ENCODE results near the gene CADPS2. TPM values are rescaled to one million over a fixed set of nuclear protein-coding genes. Genes with fewer than 3 reads are reported as not detected.

CADPS2 gene
- total RNA-seq, 1 experiment from 2014 or later = not detected

GRCh38 chr7:122301858-122302760 is 584.2 kb downstream of the CADPS2 start:
- no peaks in the 10 kb centered on the region for H3K36me3 ChIP-seq (ENCODE audit: insufficient read depth, low read length)
- H3K27me3 ChIP-seq (ENCODE audit: low read length) = no peaks in the 10 kb centered on the region
- no peak overlapping the region for H2AFZ ChIP-seq (ENCODE audit: low read length)
- no peaks in the 10 kb centered on the region for H3K9me2 ChIP-seq (replicated peaks; ENCODE audit: insufficient read depth, low read length)
- H3K9ac ChIP-seq (ENCODE audit: low read length) = no peak overlapping the region
- no peaks in the 10 kb centered on the region for H3K79me2 ChIP-seq (ENCODE audit: low read length)
- no peaks in the 10 kb centered on the region for H4K20me1 ChIP-seq (ENCODE audit: insufficient read depth, low read depth, low read length)
- no peak for DNase-seq
- H3K4me1 ChIP-seq (ENCODE audit: low read length) = no peaks in the 10 kb centered on the region
- no peak overlapping the region for H3K4me2 ChIP-seq (ENCODE audit: low read depth, low read length, poor library complexity, severe bottlenecking)
- no peak overlapping the region for H3K4me3 ChIP-seq (ENCODE audit: low read length)
- H3K27ac ChIP-seq (ENCODE audit: low read length) = no peak overlapping the region
- no peaks in the 10 kb centered on the region for H3K9me3 ChIP-seq (ENCODE audit: low read length)

DNA sequence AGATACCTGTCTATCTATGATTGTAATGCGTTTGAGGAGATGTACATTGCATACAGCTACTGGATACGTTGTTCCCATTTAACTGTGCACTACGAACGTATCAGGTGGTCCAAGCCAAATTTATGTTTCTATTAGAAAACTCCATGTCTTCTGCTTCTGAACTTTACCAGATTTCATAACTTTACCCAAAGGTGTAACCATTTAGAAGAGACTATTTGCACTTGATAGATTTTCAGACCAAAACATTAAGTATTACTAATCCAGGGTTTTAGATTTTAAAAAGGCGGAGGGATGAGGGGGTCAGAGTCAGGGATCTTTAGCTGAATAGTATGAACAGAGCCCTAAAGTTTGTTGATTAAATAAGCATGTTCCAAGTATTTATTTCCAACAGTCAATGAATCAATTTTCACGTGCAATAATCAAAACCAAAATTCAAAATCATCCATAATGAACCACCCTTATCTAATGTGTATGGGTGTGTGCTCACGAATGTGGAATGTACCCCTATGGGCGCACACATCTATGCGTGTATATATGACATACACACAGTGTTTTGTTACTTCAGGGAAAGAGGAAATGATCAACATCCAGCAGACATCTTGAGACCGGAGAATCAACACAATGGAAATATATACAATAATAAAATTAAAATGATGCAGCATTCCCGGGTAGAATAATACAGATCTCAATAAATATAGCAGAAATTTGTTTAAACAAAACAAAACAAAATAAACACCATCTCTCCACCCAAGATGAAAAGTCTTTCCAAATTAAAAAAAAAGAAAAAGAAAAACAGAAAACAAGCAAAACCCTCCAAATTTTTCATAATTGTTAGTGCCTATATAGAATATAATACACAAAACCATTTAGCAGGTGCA is 585.1 kb downstream of the CADPS2 start:
- Histone ChIP-seq H3K9ac (ENCODE audit: low read length) (no peak overlapping the region), H3K27ac (ENCODE audit: low read length) (no peak overlapping the region), H3K4me3 (ENCODE audit: low read length) (no peak overlapping the region), H3K36me3 (ENCODE audit: insufficient read depth, low read length) (no peaks in the 10 kb centered on the region), H3K27me3 (ENCODE audit: low read length) (no peaks in the 10 kb centered on the region), H4K20me1 (ENCODE audit: insufficient read depth, low read depth, low read length) (no peaks in the 10 kb centered on the region), H3K4me2 (ENCODE audit: low read depth, low read length, poor library complexity, severe bottlenecking) (no peak overlapping the region), H2AFZ (ENCODE audit: low read length) (no peak overlapping the region), H3K79me2 (ENCODE audit: low read length) (no peaks in the 10 kb centered on the region), H3K9me2 (replicated peaks; ENCODE audit: insufficient read depth, low read length) (no peaks in the 10 kb centered on the region), H3K9me3 (ENCODE audit: low read length) (no peaks in the 10 kb centered on the region), H3K4me1 (ENCODE audit: low read length) (no peaks in the 10 kb centered on the region)
- DNase-seq = no peak

DNA sequence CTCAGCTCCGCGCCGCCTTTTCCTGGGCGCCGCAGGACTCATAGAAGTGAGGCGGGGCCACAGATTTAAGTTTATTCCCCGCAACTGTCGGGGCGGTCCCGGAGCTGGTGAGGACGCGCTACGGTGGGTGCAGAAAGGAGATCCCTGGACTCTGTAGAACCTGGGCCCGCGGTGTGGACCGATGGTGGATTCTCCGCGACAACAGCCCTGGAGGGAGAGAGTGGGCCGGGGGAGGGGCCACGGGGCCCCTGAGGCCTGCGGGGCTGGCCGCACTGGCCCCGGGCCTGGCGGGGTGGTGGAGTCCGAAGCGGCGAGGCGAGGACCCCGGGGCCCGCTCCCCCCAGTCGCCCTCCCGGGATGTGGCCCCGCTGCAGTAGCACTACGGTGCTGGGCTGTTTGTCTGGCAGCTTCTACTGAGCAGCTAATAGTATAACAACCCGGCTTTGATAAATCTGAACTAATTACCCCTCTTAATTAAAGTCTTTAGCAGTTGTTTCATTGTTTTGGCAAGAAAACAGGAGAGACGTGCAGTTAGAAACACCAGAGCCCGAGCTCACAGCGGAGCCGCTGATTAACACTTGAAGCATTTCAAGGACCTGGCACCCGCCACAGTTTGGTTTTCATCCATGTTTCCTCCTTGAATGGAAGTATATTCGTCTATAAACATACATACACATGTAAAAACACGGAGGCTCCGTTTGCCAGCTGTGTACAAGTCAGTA is 585.9 kb downstream of the CADPS2 start:
- Histone ChIP-seq H3K9ac (ENCODE audit: low read length) (no peak overlapping the region), H4K20me1 (ENCODE audit: insufficient read depth, low read depth, low read length) (no peaks in the 10 kb centered on the region), H3K27ac (ENCODE audit: low read length) (no peak overlapping the region), H3K27me3 (ENCODE audit: low read length) (no peaks in the 10 kb centered on the region), H3K4me2 (ENCODE audit: low read depth, low read length, poor library complexity, severe bottlenecking) (no peak overlapping the region), H3K36me3 (ENCODE audit: insufficient read depth, low read length) (no peaks in the 10 kb centered on the region), H3K9me3 (ENCODE audit: low read length) (no peaks in the 10 kb centered on the region), H3K9me2 (replicated peaks; ENCODE audit: insufficient read depth, low read length) (no peaks in the 10 kb centered on the region), H3K4me3 (ENCODE audit: low read length) (no peak overlapping the region), H3K79me2 (ENCODE audit: low read length) (no peaks in the 10 kb centered on the region), H3K4me1 (ENCODE audit: low read length) (no peaks in the 10 kb centered on the region), H2AFZ (ENCODE audit: low read length) (no peak overlapping the region)
- no peak for DNase-seq

DNA sequence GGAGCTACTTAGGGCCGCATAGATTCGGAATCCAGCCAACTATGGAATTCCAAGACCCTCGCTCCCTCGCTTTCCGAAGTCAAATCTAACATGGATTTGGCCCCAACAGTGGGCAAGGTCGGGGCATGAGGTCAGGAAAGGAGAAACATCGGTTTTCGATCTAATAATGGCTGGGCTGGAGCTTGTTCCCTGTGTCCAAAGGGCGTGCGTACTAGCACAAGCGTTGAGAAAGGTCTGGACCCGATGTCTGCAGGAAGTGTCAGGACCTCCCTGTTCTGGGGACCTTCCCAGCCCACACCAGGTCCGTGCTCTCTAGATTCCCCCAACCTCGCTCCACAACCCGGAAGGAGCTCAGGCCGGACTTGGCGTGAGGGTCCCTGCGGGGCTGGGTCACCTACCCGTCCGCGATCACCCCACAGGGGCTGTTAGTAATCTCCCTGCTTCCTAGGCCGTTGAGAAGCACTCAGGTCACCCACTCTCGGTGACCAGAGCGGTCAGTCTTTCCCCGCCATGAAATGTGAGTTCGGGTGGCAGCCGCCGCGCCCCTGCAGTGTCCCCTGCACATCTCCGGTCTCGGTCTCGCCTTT is 586.5 kb downstream of the CADPS2 start:
- Histone ChIP-seq H3K9me3 (ENCODE audit: low read length) (no peaks in the 10 kb centered on the region), H4K20me1 (ENCODE audit: insufficient read depth, low read depth, low read length) (no peaks in the 10 kb centered on the region), H3K27me3 (ENCODE audit: low read length) (no peaks in the 10 kb centered on the region)

DNA sequence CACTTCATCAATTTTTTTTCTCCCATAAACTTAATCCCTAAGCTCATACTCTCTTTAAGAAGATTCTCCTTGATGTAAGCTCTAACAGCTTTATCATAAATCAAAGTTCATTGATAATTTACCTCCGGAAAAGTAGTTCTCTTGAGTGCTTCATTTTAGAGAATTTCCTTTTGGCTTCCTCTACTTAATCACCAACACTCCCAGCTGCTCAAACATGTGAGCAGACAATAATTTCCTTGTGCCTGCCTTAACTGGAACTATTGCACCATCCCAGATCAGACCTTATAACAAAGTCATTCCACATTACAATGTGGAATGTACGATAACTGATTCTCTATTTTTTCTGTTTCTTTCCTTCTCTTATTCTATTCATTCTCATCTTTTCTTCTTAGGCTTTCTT is 587.6 kb downstream of the CADPS2 start:
- no peaks in the 10 kb centered on the region for H4K20me1 ChIP-seq (ENCODE audit: insufficient read depth, low read depth, low read length)
- no peaks in the 10 kb centered on the region for H3K27me3 ChIP-seq (ENCODE audit: low read length)
- no peak for DNase-seq
- no peaks in the 10 kb centered on the region for H3K9me3 ChIP-seq (ENCODE audit: low read length)
- H3K9ac ChIP-seq (ENCODE audit: low read length) = no peak overlapping the region
- H2AFZ ChIP-seq (ENCODE audit: low read length) = no peak overlapping the region
- no peaks in the 10 kb centered on the region for H3K9me2 ChIP-seq (replicated peaks; ENCODE audit: insufficient read depth, low read length)
- H3K27ac ChIP-seq (ENCODE audit: low read length) = no peak overlapping the region
- no peak overlapping the region for H3K4me3 ChIP-seq (ENCODE audit: low read length)
- H3K79me2 ChIP-seq (ENCODE audit: low read length) = no peaks in the 10 kb centered on the region
- H3K4me1 ChIP-seq (ENCODE audit: low read length) = no peaks in the 10 kb centered on the region
- no peak overlapping the region for H3K4me2 ChIP-seq (ENCODE audit: low read depth, low read length, poor library complexity, severe bottlenecking)
- H3K36me3 ChIP-seq (ENCODE audit: insufficient read depth, low read length) = no peaks in the 10 kb centered on the region

More for the DNA sequence above, 586.5 kb downstream of the CADPS2 start:
- DNase-seq = no peak
- Histone ChIP-seq H3K36me3 (ENCODE audit: insufficient read depth, low read length) (no peaks in the 10 kb centered on the region), H3K4me3 (ENCODE audit: low read length) (no peak overlapping the region), H3K4me2 (ENCODE audit: low read depth, low read length, poor library complexity, severe bottlenecking) (no peak overlapping the region), H2AFZ (ENCODE audit: low read length) (no peak overlapping the region), H3K79me2 (ENCODE audit: low read length) (no peaks in the 10 kb centered on the region), H3K27ac (ENCODE audit: low read length) (no peak overlapping the region), H3K9ac (ENCODE audit: low read length) (no peak overlapping the region), H3K4me1 (ENCODE audit: low read length) (no peaks in the 10 kb centered on the region), H3K9me2 (replicated peaks; ENCODE audit: insufficient read depth, low read length) (no peaks in the 10 kb centered on the region)

GRCh38 chr7:122298131-122298530 is 588.1 kb downstream of the CADPS2 start:
- Histone ChIP-seq H3K79me2 (ENCODE audit: low read length) (no peaks in the 10 kb centered on the region), H3K36me3 (ENCODE audit: insufficient read depth, low read length) (no peaks in the 10 kb centered on the region)

DNA sequence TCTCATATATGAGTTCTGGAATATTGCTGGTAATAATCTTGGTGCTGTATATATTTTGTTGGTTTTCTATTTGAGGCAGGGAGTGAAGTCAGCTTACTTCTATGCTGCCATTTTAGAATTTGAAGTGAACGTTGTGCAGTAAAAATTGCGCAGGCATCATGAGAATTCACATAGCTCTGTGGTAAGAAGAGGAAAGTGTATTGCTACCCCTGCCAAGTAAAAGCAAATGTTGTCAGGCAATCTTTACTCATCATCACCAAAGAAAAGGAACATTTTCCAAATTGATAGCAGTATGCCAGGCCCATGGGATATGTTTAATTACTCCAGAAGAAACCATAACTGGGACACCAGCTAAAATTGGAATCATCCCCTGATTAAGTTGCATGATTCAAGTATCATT is 595.1 kb downstream of the CADPS2 start:
- Histone ChIP-seq H3K4me3 (ENCODE audit: low read length) (no peak overlapping the region), H3K27me3 (ENCODE audit: low read length) (no peaks in the 10 kb centered on the region), H3K9me3 (ENCODE audit: low read length) (no peaks in the 10 kb centered on the region; the same call in 1 of the 2 replicates), H3K4me2 (ENCODE audit: low read depth, low read length, poor library complexity, severe bottlenecking) (no peak overlapping the region), H3K79me2 (ENCODE audit: low read length) (no peaks in the 10 kb centered on the region), H3K27ac (ENCODE audit: low read length) (no peak overlapping the region), H2AFZ (ENCODE audit: low read length) (no peak overlapping the region), H3K4me1 (ENCODE audit: low read length) (no peaks in the 10 kb centered on the region), H3K36me3 (ENCODE audit: insufficient read depth, low read length) (no peaks in the 10 kb centered on the region; the same call in 1 of the 2 replicates), H4K20me1 (ENCODE audit: insufficient read depth, low read depth, low read length) (no peaks in the 10 kb centered on the region), H3K9ac (ENCODE audit: low read length) (no peak overlapping the region), H3K9me2 (replicated peaks; ENCODE audit: insufficient read depth, low read length) (no peaks in the 10 kb centered on the region; the same call in 1 of the 2 replicates)
- no peak for DNase-seq

More at GRCh38 chr7:122298131-122298530, 588.1 kb downstream of the CADPS2 start:
- no peak overlapping the region for H3K4me2 ChIP-seq (ENCODE audit: low read depth, low read length, poor library complexity, severe bottlenecking)
- no peak overlapping the region for H2AFZ ChIP-seq (ENCODE audit: low read length)
- no peak for DNase-seq
- H3K9ac ChIP-seq (ENCODE audit: low read length) = no peak overlapping the region
- H3K9me3 ChIP-seq (ENCODE audit: low read length) = no peaks in the 10 kb centered on the region
- H4K20me1 ChIP-seq (ENCODE audit: insufficient read depth, low read depth, low read length) = no peaks in the 10 kb centered on the region
- no peaks in the 10 kb centered on the region for H3K4me1 ChIP-seq (ENCODE audit: low read length)
- H3K4me3 ChIP-seq (ENCODE audit: low read length) = no peak overlapping the region
- H3K27me3 ChIP-seq (ENCODE audit: low read length) = no peaks in the 10 kb centered on the region
- H3K27ac ChIP-seq (ENCODE audit: low read length) = no peak overlapping the region
- no peaks in the 10 kb centered on the region for H3K9me2 ChIP-seq (replicated peaks; ENCODE audit: insufficient read depth, low read length)

All from Karpas-422 (cell line).